ENCODE data around the gene RIGI. TPM values are rescaled to one million over a fixed set of nuclear protein-coding genes. Genes with fewer than 3 reads are reported as not detected.
"Not testable (repeated sequence)": the region's sequence is repeated elsewhere in the genome, so short reads cannot be mapped to it uniquely, and the experiment has no call there.

The RIGI gene
- total and polyA plus RNA-seq, 12 donors, result 1.5 to 15.2 (median 4.6) TPM

DNA sequence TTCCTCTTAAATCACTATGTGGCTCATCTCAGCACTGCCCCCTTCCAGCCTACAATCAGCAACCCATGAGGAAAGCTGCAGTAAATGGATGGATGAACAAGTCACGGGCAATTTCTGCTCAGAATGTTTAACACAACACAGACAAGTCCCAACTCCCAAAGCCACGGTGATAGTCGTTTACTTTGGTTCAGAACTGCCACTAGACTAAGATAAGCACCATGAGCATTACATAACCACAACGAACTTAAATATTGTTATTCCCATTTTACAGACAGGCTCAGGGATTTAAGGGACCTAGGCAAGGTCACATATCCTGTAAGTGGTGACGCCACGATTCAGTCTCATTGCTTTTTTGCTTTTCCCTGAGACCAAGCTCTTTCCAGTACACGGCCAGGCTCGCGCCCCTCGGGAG is 24.2 kb upstream of the RIGI start:
- 3 to 4% methylated on average over 10 of the region's 10 CpGs for WGBS, 2 donors

DNA sequence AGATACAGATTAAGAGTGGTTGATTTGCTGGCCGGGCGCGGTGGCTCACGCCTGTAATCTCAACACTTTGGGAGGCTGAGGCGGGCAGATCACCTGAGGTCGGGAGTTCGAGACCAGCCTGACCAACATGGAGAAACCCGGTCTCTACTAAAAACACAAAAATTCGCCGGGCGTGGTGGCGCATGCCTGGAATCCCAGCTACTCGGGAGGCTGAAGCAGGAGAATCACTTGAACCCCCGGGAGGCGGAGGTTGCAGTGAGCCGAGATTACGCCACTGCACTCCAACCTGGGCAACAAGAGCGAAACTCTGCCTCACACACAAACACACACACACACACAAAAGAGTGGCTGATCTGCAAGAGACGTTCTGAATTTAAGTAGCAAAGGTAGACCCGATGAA is 22.2 kb upstream of the RIGI start:
- DNase-seq; H3K27me3 ChIP-seq; H3K4me3 ChIP-seq; ATAC-seq; intact Hi-C loops (cut with DNase I); H3K27ac ChIP-seq; H3K9me3 ChIP-seq: not testable (repeated sequence)
- Histone ChIP-seq H3K36me3 (peaks cover 0 to 32% (median 1%) of the 10 kb centered on the region in 9 donors), H3K4me1 (peaks cover 0 to 37% (median 22%) of the 10 kb centered on the region in 9 donors)
- 97% methylated on average over 20 of the region's 20 CpGs for WGBS, 2 donors

More for the DNA sequence above, 24.2 kb upstream of the RIGI start:
- Histone ChIP-seq H3K4me3 (peak overlapping the region; percentile 55 to 96 (median 82)), H3K27ac (peak overlapping the region; percentile 90 to 98 (median 96)), H3K27me3 (no peaks in the 10 kb centered on the region), H3K9me3 (no peaks in the 10 kb centered on the region), H3K4me1 (peaks cover 0 to 45% (median 25%) of the 10 kb centered on the region in 9 donors), H3K36me3 (peaks cover 0 to 30% (median 0%) of the 10 kb centered on the region in 9 donors)
- intact Hi-C loops (cut with DNase I), result loop anchor here in 2 of 10 donors (2.0 kb wide), 2 partner anchors 23 kb away; partner anchors contain the start of genes NDUFB6 (in 2 of the 2) and RIGI (in 1 of the 2)
- DNase-seq (no peak), ATAC-seq (no peak)
- TF ChIP-seq, protein P1, sequence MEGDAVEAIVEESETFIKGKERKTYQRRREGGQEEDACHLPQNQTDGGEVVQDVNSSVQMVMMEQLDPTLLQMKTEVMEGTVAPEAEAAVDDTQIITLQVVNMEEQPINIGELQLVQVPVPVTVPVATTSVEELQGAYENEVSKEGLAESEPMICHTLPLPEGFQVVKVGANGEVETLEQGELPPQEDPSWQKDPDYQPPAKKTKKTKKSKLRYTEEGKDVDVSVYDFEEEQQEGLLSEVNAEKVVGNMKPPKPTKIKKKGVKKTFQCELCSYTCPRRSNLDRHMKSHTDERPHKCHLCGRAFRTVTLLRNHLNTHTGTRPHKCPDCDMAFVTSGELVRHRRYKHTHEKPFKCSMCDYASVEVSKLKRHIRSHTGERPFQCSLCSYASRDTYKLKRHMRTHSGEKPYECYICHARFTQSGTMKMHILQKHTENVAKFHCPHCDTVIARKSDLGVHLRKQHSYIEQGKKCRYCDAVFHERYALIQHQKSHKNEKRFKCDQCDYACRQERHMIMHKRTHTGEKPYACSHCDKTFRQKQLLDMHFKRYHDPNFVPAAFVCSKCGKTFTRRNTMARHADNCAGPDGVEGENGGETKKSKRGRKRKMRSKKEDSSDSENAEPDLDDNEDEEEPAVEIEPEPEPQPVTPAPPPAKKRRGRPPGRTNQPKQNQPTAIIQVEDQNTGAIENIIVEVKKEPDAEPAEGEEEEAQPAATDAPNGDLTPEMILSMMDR (IDR thresholded peaks at IDR 0.05), result no peak

DNA sequence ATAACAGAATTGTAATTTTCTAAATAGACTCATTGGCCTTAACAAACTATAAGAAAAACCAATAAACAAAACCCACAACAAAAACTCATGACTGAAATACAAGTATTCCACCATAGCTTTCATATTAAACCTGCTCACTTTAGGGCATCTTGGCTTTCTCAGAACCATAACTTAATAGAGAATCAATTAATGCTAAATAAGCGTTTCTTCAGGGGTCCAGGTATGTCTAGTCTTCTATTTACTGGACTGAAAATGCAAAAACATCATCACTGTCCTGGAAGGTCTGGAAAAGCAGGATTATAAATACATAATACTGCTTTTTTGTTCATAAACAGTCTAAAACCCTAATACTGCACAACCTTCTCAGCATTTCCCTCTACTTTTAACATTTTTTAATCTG is 19.9 kb upstream of the RIGI start:
- Histone ChIP-seq H3K27me3 (no peaks in the 10 kb centered on the region), H3K9me3 (no peaks in the 10 kb centered on the region), H3K4me1 (peaks cover 0 to 31% (median 16%) of the 10 kb centered on the region in 9 donors), H3K36me3 (peaks cover 0 to 56% (median 7%) of the 10 kb centered on the region in 9 donors), H3K27ac (no peak overlapping the region), H3K4me3 (no peak overlapping the region)
- TF ChIP-seq, protein P1 (IDR thresholded peaks at IDR 0.05), result no peak
- DNase-seq (no peak), ATAC-seq (no peak)
- WGBS, 2 donors, result 89 to 96% methylated on average over 1 of the region's 1 CpG
- intact Hi-C loops (cut with DNase I), result no loop called here

DNA sequence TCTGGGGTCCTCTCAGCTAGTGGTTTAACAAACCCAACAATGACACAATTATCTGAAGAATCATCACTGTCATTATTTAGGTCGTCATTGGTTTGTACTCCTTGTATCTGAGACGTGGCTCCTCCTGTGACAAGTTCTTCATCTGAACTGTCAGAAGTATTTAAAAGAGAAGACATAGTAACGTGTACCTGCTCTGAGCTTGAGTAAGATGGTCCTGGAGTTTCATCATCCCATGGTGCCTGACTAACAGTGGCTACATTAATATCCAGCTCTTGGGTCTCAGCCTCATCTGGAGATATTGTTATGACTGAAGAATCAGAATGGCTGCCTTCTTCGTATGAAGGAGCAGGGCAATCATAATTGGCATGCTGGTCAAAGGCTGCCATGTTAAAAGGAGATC is 17.1 kb upstream of the RIGI start:
- Histone ChIP-seq H3K27ac (no peak overlapping the region), H3K4me3 (no peak overlapping the region), H3K27me3 (no peaks in the 10 kb centered on the region), H3K36me3 (peaks cover 0 to 70% (median 8%) of the 10 kb centered on the region in 9 donors), H3K4me1 (peaks cover 0 to 12% (median 0%) of the 10 kb centered on the region in 9 donors), H3K9me3 (no peaks in the 10 kb centered on the region)
- TF ChIP-seq, protein P1 (IDR thresholded peaks at IDR 0.05), result no peak
- ATAC-seq (no peak), DNase-seq (no peak)
- intact Hi-C loops (cut with DNase I), result no loop called here
- 93 to 96% methylated on average over 4 of the region's 4 CpGs for WGBS, 2 donors

DNA sequence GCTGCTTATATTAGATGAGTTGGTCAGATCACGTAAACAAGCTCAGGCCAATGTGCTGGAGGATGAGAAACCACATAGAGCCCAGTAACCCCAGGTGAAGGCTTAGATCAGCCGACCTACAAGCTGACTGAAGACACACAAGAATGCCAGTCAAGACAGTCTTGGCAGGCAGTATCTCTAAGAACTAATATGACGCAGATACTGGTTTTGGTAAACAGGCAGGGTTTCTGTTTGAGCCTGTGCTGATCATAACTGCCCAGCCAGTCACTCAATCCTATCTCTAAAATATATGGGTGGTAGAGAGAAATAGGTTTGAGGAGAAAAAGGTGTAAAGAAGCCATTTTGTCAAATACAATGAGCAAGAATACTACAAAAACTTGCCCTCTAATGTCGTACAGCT is 7.8 kb upstream of the RIGI start:
- intact Hi-C loops (cut with DNase I), result no loop called here
- H3K27me3 ChIP-seq, result no peaks in the 10 kb centered on the region
- no peak overlapping the region for H3K27ac ChIP-seq
- DNase-seq (no peak), ATAC-seq (no peak)
- H3K4me1 ChIP-seq, result no peaks in the 10 kb centered on the region
- H3K9me3 ChIP-seq, result peaks cover 0 to 12% (median 0%) of the 10 kb centered on the region in 11 donors
- 96% methylated on average over 4 of the region's 4 CpGs for WGBS, 2 donors
- TF ChIP-seq, protein P1 (IDR thresholded peaks at IDR 0.05), result no peak
- H3K36me3 ChIP-seq, result peaks cover 0 to 9% (median 0%) of the 10 kb centered on the region in 9 donors
- H3K4me3 ChIP-seq, result no peak overlapping the region

Measured in heart right ventricle (tissue), 16 donors.